HEK293 (cell line): ENCODE data around the gene MMP14.

ENCODE experiments used
- CTCF ChIA-PET: fragments of 350-600 bp; formaldehyde crosslinking; extraction: SDS; loops from one replicate; lab custom pipeline; 2021; ENCODE audit warnings: antibody characterized with exemption; lab: Yijun Ruan, JAX
- POLR2A ChIA-PET: fragments of 300-600 bp; formaldehyde crosslinking; extraction: SDS; loops from one replicate; lab custom pipeline; 2020; ENCODE audit warnings: antibody characterized with exemption, inconsistent platforms; lab: Yijun Ruan, JAX
- H3K27ac ChIP-seq: fragments of 200-500 bp; sonication (Bioruptor generic); 2 replicates; pipeline ENCODE4 v1.5.1; 2014; ENCODE audit warnings: low read depth, low read length, control low read depth, inconsistent platforms; ENCODE audit errors: extremely low read depth
- H3K36me3 ChIP-seq, 2 experiments: fragments of 200-500 bp in 1 of 2; sonication (Bioruptor generic) in 1 of 2; 1 replicate in 1 of 2; 2 replicates in 1 of 2; pipeline ENCODE4 v1.5.1; 2014 to 2017; ENCODE audit warnings: inconsistent platforms in 2 of 2, low read length in 2 of 2; ENCODE audit not compliant: control insufficient read depth in 2 of 2, insufficient read depth in 1 of 2
- H3K4me1 ChIP-seq: fragments of 200-500 bp; sonication (Bioruptor generic); 2 replicates; pipeline ENCODE4 v1.5.1; 2014; ENCODE audit warnings: mild to moderate bottlenecking, low read length, inconsistent platforms; ENCODE audit not compliant: control insufficient read depth, insufficient read depth
- H3K4me3 ChIP-seq: 2 replicates; pipeline ENCODE4 v1.5.1; 2011; ENCODE audit warnings: low read depth, mild to moderate bottlenecking, control low read depth, low read length, moderate library complexity
- H3K9me3 ChIP-seq: fragments of 200-500 bp; sonication (Bioruptor generic); 2 replicates; pipeline ENCODE4 v1.5.1; 2014; ENCODE audit warnings: low read depth, low read length, inconsistent platforms; ENCODE audit not compliant: control insufficient read depth, insufficient read depth
- ATF2 ChIP-seq: fragments of 450-650 bp; formaldehyde crosslinking; IDR thresholded peaks from 2 replicates; pipeline ENCODE4 v1.5.1; 2016; ENCODE audit warnings: missing biosample characterization, missing genetic modification characterization, low read depth
- IKZF3 ChIP-seq: fragments of 450-650 bp; IDR thresholded peaks from 2 replicates; pipeline ENCODE4 v1.5.0; 2018; ENCODE audit warnings: missing biosample characterization, mild to moderate bottlenecking, missing genetic modification characterization, moderate library complexity
- PRDM6 ChIP-seq: fragments of 450-650 bp; formaldehyde crosslinking; IDR thresholded peaks from 2 replicates; pipeline ENCODE4 v1.5.1; 2017; ENCODE audit warnings: missing biosample characterization, missing genetic modification characterization
- REPIN1 ChIP-seq: fragments of 450-650 bp; formaldehyde crosslinking; IDR thresholded peaks from 2 replicates; pipeline ENCODE4 v1.5.1; 2017; ENCODE audit warnings: missing biosample characterization, missing genetic modification characterization, low read depth
- SP2 ChIP-seq: fragments of 450-650 bp; formaldehyde crosslinking; IDR thresholded peaks from 2 replicates; pipeline ENCODE4 v1.5.1; 2016; ENCODE audit warnings: missing biosample characterization, missing genetic modification characterization
- ZBTB44 ChIP-seq: fragments of 450-650 bp; IDR thresholded peaks from 2 replicates; pipeline ENCODE4 v1.5.1; 2018; ENCODE audit warnings: missing biosample characterization, mild to moderate bottlenecking, missing genetic modification characterization
- ZNF121 ChIP-seq: fragments of 450-650 bp; formaldehyde crosslinking; IDR thresholded peaks from 2 replicates; pipeline ENCODE4 v1.5.1; 2016; ENCODE audit warnings: missing biosample characterization, missing genetic modification characterization
- ZNF148 ChIP-seq: fragments of 450-650 bp; formaldehyde crosslinking; IDR thresholded peaks from 2 replicates; pipeline ENCODE4 v1.5.0; 2017; ENCODE audit warnings: missing biosample characterization, missing genetic modification characterization, borderline replicate concordance
- ZNF221 ChIP-seq: fragments of 450-650 bp; formaldehyde crosslinking; IDR thresholded peaks from 2 replicates; pipeline ENCODE4 v1.5.1; 2017; ENCODE audit warnings: missing biosample characterization, missing genetic modification characterization, borderline replicate concordance
- ZNF26 ChIP-seq: fragments of 450-650 bp; formaldehyde crosslinking; IDR thresholded peaks from 2 replicates; pipeline ENCODE4 v1.5.1; 2016; ENCODE audit warnings: missing biosample characterization, missing genetic modification characterization
- ZNF280D ChIP-seq: fragments of 450-650 bp; formaldehyde crosslinking; IDR thresholded peaks from 2 replicates; pipeline ENCODE4 v1.5.1; 2016; ENCODE audit warnings: missing biosample characterization, missing genetic modification characterization
- ZNF302 ChIP-seq: fragments of 450-650 bp; formaldehyde crosslinking; IDR thresholded peaks from 2 replicates; pipeline ENCODE4 v1.5.1; 2016; ENCODE audit warnings: missing biosample characterization, missing genetic modification characterization, low read depth
- ZNF335 ChIP-seq: fragments of 450-650 bp; formaldehyde crosslinking; conservative IDR thresholded peaks from 2 replicates; pipeline ENCODE4 v1.5.1; 2016; ENCODE audit warnings: missing biosample characterization, missing genetic modification characterization
- ZNF350 ChIP-seq: fragments of 450-650 bp; formaldehyde crosslinking; IDR thresholded peaks from 2 replicates; pipeline ENCODE4 v1.5.0; 2017; ENCODE audit warnings: missing biosample characterization, mild to moderate bottlenecking, missing genetic modification characterization
- ZNF423 ChIP-seq: fragments of 450-650 bp; formaldehyde crosslinking; IDR thresholded peaks from 2 replicates; pipeline ENCODE4 v1.5.1; 2016; ENCODE audit warnings: missing biosample characterization, missing genetic modification characterization
- ZNF426 ChIP-seq: fragments of 450-650 bp; formaldehyde crosslinking; IDR thresholded peaks from 2 replicates; pipeline ENCODE4 v1.5.1; 2017; ENCODE audit warnings: missing biosample characterization, missing genetic modification characterization, mild to moderate bottlenecking, inconsistent platforms, moderate library complexity
- ZNF473 ChIP-seq: fragments of 450-650 bp; formaldehyde crosslinking; IDR thresholded peaks from 2 replicates; pipeline ENCODE4 v1.5.1; 2017; ENCODE audit warnings: missing biosample characterization, missing genetic modification characterization
- ZNF521 ChIP-seq: fragments of 450-650 bp; formaldehyde crosslinking; IDR thresholded peaks from 2 replicates; pipeline ENCODE4 v1.5.1; 2017; ENCODE audit warnings: missing biosample characterization, mild to moderate bottlenecking, missing genetic modification characterization
- ZNF626 ChIP-seq: fragments of 450-650 bp; sonication (Bioruptor Pico); formaldehyde crosslinking; IDR thresholded peaks from 2 replicates; pipeline ENCODE4 v1.5.1; 2018; ENCODE audit warnings: missing biosample characterization, missing genetic modification characterization, inconsistent platforms

MMP14 gene

GRCh38 chr14:22813145-22813544, 23.2 kb upstream of the MMP14 start (continued):
- TF ChIP-seq ZNF280D, result no peak
- no peak for TF ChIP-seq IKZF3
- no peak for TF ChIP-seq ZNF473 (tag by site-specific recombination)
- no peak for TF ChIP-seq ZBTB44
- no peak for TF ChIP-seq ZNF423 (tag by site-specific recombination)
- TF ChIP-seq SP2 (tag by site-specific recombination), result no peak
- TF ChIP-seq ZNF426, result no peak
- TF ChIP-seq PRDM6 (tag by site-specific recombination), result no peak
- TF ChIP-seq ATF2 (tag by site-specific recombination), result no peak
- TF ChIP-seq ZNF521 (tag by site-specific recombination), result no peak
- TF ChIP-seq ZNF148 (tag by site-specific recombination), result no peak

GRCh38 chr14:22814373-22814772, 22.0 kb upstream of the MMP14 start:
- POLR2A ChIA-PET, result interaction anchor here (1.1 kb wide), 1 partner anchor 48 kb away, joined by 3 read pairs; the partner anchor contains the start of gene OXA1L
- CTCF ChIA-PET, result interaction anchor here (0.5 to 0.7 kb wide), 2 partner anchors 18 to 101 kb away, joined by 4 read pairs; no protein-coding TSS in a partner anchor
- no peak overlapping the region for H3K4me3 ChIP-seq
- H3K36me3 ChIP-seq, result no peaks in the 10 kb centered on the region
- H3K27ac ChIP-seq, result no peak overlapping the region
- H3K4me1 ChIP-seq, result no peaks in the 10 kb centered on the region
- TF ChIP-seq ZNF350, result no peak
- no peak for TF ChIP-seq ZNF335 (tag by site-specific recombination)
- no peak for TF ChIP-seq REPIN1 (tag by site-specific recombination)
- no peak for TF ChIP-seq ZNF626 (tag by site-specific recombination)
- TF ChIP-seq ZNF121 (tag by site-specific recombination), result no peak
- TF ChIP-seq ZNF302, result no peak
- TF ChIP-seq ZNF221, result no peak
- TF ChIP-seq ZNF26 (tag by site-specific recombination), result no peak
- no peaks in the 10 kb centered on the region for H3K9me3 ChIP-seq
